Activated T-cell treated with anti-CD3 and anti-CD28 coated beads for 1 hour (primary cell): ENCODE measurements around the gene TGM6.
A peak's percentile ranks its signal among the peaks of the same experiment; 100 is the strongest.
"Not testable (repeated sequence)": the region's sequence is repeated elsewhere in the genome, so short reads cannot be mapped to it uniquely, and the experiment has no call there.

Experiments
- DNase-seq: peaks from one replicate; pipeline ENCODE4 v3.0.0-alpha.2; 2020; ENCODE audit warnings: low read depth

TGM6 gene

DNA sequence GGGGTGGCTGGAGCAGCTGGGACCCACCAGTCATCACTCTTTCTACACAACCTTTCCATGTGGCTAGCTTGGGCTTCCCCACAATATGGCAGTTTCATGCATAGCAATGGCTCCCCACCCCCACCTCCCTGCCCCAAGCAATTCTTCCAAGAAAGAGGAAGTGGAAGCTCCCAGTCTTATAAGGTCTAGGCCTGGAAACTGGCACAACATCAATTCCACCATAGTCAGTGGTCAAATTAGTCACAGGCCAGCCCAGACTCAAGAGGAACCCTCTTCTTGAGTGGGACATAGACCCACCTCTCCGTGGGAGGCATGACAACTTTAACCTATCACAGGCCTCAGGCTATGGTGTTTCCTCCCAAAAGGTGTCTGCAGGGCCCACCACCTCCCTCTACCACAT lies 17.7 kb downstream of the TGM6 start:
- no peak for DNase-seq

DNA sequence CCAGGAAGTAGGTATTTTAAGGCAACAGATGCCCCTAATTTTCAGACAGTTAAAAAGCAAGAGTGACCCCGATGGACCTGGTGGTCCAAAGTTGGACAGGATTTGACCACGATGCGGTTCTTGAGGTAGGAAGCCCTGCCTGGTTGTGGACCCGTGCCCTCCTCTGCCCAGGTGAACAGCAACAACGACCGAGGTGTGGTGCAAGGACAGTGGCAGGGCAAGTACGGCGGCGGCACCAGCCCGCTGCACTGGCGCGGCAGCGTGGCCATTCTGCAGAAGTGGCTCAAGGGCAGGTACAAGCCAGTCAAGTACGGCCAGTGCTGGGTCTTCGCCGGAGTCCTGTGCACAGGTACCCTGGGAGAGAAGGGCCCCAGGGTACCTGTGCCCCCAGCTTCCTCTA lies 18.7 kb downstream of the TGM6 start:
- DNase-seq = no peak

DNA sequence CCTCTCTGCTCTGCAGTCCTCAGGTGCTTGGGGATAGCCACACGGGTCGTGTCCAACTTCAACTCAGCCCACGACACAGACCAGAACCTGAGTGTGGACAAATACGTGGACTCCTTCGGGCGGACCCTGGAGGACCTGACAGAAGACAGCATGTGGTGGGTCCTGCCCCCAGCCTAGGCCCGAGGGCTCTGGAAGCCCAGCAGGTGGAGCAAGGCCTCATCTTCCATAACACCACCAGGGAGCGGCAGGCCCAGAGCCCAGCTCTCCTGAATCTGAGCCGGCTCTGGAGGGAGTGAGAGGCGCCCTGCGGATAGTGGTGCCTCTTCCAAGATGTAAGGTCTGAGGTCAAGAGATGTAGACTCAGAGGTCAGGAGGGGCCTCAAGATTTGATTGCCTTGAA lies 19.6 kb downstream of the TGM6 start:
- DNase-seq = no peak

DNA sequence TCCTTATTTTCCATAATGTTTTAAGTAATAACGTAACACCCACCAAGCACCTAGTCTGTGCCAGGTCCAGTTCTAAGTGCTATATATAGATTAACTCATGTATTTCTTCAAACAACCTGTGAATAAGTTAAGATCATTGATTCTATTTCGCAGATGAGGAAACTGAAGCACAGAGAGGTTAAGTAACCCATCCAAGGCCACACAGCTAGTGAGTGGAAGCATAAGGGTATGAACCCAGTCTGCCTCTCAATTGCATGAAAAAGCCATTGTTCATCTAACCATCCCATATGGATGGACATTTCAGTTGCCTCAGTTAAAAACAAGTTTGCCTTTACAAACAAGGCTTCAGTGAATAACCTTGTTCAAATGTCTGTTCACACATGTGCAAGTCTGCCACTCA lies 20.8 kb downstream of the TGM6 start:
- no peak for DNase-seq

DNA sequence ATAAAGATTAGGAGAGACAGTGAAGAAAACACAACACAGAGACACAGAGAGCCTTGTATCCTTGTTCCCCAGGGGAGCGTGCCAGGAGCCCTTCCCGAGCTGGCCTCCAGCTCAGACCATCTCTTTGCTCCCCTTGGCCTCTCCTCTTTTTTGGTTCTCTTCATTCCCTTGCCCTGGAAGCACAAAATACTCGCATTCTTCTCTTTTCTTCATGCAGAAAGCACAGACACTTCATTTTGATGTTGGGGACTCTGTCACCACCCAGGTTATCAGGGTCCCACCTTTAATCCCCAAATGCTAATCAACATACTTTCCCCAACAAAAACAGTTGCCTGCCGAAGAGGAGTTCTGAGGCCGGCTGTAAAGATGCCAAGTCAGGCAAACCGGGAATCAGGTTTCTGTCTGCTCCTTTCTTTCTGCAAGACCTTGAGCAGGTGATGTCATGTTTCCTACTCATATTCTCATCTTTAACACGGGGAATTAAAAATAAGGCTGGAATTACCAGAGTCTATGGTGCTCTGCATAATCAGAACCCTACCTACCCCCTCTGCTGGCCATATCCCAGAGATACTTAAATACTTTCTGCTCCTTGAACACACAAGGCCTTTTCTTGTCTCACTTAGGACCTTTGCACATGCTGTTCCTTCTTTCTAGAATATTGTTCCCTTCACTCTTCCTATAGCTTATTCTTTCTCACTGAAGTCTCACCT lies 21.7 kb downstream of the TGM6 start:
- no peak for DNase-seq

DNA sequence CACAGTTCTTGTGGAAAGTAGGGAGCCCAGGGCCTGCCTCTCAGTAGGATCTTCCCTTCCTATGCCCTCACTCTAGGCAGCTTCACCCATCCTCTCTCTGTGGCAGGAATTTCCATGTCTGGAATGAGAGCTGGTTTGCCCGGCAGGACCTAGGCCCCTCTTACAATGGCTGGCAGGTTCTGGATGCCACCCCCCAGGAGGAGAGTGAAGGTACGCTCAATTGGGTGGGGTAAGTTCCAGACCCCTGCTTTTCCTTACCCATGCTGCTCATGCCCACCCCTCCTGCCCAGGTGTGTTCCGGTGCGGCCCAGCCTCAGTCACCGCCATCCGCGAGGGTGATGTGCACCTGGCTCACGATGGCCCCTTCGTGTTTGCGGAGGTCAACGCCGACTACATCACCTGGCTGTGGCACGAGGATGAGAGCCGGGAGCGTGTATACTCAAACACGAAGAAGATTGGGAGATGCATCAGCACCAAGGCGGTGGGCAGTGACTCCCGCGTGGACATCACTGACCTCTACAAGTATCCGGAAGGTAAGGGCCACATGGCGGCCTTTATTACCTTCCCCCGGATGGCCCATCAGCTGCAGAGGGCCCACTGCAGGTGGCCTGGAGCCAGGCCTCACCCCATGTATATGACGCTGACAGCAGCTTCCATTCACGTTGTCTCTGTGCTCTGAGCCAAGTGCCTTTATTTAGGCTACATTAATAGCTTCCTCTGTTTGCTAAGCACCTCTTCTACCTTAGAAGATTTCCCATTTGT lies 22.8 kb downstream of the TGM6 start:
- DNase-seq = no peak

DNA sequence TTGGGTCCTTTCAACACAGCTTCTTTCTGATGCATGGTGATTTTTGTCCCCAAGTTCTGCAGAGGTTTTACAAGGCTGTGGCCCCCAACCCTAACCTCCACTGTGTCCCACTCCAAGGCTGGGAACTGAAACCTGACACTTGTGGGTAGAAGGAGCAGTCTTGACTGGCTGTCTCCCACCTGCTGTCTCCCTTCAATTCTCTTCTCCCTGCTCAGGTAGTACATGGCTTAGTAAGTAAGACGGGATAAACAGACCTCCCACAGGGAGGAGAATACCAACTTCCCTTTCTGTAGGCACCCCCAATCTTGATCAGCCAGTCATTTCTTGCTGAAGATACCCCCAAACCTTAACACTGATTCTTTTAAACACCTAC lies 25.0 kb downstream of the TGM6 start:
- no peak for DNase-seq

DNA sequence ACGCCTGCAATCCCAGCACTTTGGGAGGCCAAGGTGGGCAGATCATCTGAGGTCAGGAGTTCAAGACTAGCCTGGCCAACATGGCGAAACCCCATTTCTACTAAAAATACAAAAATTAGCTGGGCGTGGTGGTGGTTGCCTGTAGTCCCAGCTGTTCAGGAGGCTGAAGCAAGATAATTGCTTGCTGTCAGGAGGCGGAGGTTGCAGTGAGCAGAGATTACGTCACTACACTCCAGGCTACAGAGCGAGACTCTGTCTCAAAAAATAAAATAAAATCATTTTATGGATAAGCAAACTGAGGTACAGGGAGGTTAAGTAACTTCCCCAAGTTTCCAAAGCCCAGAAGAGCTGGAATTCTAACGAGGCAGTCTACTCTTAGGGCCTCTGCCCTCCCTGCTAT lies 26.7 kb downstream of the TGM6 start:
- not testable (repeated sequence) for DNase-seq

DNA sequence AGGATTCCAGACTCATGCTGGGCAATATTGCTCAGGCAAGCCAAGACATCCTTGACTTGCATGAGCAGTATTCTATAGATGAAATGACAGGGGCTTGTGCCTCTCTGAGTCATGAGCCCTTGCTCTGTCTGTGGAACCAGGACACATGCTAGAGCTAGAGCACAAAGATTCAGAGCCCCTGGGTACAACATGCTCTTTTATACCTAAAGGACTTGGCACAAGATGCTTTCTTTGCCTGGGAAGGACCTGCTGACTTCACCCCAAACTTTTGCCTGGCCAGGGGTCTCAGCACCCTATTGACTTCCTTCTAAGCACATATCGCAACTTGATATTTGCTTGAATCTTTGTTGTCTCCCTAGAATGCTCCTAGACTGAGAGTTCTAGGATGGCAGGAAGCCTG lies 27.4 kb downstream of the TGM6 start:
- no peak for DNase-seq

DNA sequence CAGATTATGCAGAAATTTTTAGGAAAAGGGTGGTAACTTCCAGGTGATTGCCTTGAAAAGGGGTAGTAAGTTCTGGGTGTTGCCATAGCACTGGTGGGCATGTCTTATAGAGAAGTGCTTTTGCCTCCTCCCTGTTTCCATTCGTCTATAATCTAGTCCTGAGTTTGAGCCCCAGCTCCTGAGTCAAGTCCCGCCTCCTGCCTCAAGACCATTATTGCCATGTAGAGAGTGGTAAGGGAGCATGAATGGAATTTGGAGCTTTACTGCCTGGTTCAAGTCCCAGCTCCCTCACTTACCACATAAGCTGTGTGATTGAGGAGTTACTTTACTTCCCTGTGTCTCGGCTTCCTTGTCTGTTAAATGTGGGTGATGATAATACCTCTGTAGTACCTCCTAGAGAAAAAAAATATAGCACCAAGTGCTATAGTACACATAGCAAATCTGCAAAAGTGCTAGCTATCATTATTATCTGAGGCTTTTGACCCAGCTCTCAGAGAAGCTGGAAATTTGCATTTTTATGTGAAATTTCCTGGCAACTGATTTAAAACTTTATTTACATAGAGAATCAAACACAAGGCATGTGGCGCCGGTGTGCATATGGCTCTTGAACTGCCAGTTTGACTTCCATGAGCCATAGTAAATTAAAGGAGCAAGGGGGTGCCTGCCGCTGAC lies 36.0 kb downstream of the TGM6 start:
- no peak for DNase-seq

DNA sequence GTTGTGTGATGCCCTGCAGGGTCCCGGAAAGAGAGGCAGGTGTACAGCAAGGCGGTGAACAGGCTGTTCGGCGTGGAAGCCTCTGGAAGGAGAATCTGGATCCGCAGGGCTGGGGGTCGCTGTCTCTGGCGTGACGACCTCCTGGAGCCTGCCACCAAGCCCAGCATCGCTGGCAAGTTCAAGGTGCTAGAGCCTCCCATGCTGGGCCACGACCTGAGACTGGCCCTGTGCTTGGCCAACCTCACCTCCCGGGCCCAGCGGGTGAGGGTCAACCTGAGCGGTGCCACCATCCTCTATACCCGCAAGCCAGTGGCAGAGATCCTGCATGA lies 36.5 kb downstream of the TGM6 start:
- no peak for DNase-seq

DNA sequence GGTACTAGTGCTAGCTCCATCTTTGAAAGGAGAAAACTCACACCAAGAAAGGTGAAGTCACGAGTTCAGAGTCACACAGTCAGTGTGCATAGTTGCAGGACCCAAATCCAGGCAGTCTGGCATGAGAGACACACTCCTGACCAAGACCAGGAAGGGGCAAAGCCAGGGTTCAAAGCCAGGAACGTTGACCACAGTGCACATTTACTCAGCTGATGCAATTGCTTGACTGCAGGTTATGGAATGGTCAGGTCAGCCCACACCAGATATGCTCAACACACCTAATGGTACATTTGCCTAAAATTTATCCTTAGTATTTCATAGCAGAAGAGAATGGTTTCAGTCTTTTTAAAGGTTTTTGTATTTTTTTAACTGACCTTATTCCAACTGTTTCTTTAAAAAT lies 37.7 kb downstream of the TGM6 start:
- no peak for DNase-seq

DNA sequence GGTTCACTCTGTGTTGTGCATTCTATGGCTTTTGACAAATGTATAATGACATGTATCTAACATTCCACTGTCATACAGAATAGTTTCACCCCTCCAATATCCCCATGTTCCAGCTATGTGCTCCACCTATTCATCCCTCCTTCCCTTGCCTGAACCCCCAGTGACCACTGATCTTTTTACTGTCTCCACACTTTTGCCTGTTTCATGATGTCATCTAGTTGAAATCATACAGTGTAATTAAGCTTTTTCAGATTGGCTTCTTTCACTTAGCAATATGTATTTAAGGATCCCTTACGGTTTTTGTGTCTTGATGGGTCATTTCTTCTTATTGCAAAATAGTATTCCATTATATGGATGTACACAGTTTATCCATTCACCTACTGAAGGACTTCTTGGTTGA lies 39.8 kb downstream of the TGM6 start:
- DNase-seq = no peak

DNA sequence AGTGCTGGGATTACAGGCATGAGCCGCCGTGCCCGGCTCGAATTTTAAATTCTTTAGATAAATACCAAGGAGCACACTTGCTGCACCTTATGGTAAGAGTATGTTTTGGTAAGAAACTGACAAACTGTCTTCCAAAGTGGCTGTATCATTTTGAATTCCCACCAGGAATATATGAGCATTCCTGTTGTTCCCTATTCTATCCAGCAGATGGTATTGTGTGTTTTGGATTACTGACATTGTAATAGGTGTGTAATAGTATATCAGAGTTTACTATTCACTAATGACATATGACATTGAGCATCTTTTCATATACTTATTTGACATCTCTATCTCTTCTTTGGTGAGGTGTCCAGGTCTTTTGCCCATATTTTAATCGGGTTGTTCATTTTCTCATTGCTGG lies 40.5 kb downstream of the TGM6 start:
- DNase-seq = no peak

DNA sequence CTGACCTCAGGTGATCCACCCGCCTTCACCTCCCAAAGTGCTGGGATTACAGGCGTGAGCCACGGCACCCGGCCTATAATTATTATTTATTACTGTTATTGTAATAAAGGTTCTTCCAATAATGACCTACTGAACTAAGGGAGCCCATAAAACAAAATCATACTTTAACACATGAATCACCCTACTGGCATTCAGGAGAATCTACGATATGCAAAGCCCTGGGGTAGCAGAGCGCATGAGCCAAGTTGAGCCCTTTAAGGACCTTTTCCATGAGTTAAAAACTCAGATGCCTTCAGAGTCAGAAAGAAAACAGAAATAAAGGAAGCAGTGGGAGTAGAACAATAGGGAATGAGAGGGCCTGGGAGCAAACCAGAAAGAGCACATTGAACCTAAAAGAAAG lies 48.4 kb downstream of the TGM6 start:
- DNase-seq = no peak

DNA sequence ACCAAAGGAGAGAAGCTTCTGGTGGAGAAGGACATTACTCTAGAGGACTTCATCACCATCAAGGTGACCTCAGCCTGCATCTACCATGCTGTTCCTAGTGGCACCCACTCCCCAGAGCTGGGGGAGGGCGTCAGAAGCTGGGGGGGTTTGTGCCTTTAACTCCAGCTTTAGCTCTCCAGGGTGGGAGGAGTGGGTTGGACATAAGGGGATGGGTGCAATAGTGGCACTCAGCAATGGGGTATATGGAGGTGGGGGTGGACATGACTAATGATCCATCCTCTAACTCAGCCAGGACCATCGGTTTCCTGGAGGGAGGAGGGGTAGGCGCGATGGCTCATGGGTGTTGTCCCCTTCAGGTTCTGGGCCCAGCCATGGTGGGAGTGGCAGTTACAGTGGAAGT lies 49.8 kb downstream of the TGM6 start:
- DNase-seq = no peak

DNA sequence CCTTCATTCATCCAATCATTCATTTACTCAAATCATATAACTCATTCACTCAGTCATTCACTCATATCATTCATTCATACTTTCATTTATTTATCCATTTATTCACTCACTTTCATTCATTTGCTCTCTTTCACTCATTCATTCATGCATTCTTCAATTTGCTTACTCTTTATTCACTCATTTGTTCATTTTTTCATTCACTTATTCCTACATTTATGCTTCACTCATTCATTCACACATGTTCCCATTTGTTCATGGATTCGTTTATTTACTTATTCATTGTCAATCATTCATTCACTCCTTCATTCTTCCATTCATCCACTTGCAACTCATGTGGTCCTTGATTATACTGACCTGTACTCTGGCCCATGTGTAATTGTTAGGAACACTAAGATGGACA lies 50.5 kb downstream of the TGM6 start:
- no peak for DNase-seq

DNA sequence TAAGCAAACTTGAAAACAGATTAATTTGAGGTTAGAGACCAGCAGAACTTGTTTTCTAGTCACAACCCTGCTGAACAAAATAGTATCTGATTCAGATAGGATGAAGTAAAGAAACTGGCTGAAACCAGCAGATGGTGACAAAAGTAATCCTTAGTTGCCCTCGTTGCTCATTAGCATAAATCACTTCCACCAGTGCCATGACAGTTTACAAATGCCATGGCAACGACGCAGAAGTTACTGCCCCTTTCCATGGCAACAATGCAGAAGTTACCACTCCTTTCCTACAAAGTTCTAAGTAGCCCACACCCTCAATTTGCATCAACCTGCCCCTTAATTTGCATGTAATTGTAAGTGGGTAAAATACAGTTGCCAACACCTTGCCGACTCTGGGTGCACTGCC lies 66.1 kb downstream of the TGM6 start:
- no peak for DNase-seq

DNA sequence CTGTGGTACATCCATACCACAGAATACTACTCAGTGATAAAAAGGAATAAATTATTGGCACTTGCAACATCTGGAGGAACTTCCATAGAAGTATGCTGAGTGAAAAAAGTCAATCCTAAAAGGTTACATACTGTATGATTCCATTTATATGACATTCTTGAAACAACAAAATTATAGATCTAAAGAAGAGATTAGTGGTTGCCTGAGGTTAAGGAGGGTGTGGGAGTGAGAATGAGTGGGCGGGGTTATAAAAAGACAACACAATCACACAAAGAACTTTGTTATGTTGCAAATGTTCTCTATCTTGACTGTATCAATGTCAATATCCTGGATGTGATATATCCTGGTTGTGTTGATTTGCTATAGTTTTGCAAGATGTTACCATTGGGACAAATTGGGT lies 68.7 kb downstream of the TGM6 start:
- DNase-seq = no peak

DNA sequence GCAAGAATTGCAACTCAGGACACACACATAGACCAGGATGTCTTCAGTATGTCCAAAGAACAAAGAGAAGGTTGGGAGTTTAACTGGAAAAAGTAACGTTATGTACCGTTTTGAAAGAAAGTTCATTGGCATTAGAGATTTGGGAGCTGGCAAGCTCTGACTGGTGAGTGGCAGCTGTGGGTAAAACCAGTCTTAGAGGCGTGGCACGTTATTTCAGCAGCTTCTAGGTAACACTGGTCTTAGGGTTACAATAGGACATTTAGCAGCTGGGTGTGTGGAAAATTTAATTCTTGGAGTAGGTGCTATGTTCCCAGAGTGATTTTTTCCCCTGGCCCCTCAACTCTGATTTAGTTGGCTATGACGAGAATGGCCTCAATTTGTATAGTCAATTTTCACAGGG lies 70.7 kb downstream of the TGM6 start:
- DNase-seq = no peak

DNA sequence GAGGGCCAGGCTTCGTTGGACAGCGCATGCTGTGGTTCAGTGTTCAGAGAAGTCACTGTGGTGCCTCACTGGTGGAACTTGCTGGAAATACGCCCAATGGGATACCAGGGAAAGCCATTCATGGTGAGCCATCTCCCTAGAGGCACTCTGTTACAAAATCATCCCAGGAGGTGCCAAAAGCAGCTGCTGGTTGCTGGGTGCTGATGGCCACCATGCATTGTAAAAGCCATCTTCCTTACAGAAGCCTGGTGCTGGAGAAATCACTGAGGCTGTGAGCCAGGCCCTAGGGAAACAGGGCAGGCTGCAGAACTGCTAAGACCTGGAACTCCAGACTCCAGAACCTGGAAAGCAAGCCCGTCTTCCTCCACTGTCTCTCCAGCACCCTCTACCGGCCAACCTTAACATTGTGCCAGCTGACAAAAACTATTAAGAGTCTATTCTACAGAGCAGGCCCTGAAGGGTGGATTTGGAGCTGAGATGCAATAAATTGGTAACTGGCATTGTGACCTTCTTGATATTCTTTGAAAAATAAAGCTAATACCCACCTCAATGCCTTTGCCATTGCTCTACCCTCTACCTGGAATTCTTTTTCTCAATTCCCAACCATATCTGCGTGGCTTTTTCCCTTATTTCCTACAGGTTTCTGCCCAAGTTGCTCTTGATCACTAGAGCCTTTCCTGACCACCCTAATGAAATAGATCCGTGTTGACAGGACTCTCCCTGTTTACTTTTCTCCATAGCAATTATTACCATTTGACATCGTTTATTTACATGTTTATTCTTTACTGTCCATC lies 71.4 kb downstream of the TGM6 start:
- peak; percentile 59 for DNase-seq

DNA sequence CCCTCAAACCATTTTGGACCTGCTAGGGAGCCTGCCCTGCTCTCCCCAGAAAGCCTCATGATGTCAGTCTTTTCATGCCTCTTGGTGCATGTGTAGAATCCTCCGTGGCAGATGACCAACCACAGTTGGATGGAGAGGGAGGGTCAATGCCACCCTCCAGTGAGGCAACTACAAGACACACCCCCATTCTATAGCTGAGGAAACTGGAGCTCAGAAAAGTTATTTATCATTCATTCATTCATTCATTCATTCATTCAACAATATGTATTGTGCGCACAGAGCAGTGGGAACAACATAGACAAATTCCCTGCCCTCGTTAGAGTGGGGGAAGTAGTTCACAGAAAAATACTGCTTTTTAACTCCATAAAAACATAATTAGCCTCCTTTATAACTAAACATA lies 73.1 kb downstream of the TGM6 start:
- no peak for DNase-seq
